ENCODE results near the gene KCNJ9.

Gene KCNJ9

DNA sequence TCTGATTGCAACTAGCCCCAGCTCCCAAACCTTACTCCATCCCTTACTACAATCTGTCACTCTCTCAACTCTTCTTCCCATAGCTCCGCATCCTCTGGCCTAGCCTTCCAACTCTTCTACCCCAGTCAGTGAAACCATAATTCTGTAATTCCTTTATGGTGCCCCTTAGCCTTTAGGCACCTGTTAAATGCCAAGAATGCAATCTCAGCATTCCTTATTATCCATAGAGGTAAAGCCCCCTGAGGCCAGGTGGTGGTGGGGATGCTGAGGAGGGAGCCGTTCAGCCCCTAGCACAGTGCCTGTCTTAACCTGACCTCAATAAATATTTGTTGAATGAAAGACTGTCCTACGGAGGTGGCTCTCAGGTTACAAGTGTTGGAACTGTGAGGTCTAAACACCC, 48.2 kb downstream of the KCNJ9 start:
- Histone ChIP-seq H3K79me2 (ENCODE audit: insufficient read depth, low read length) (no peaks in the 10 kb centered on the region), H3K27me3 (ENCODE audit: insufficient read depth, low read length, poor library complexity) (peaks cover 18% of the 10 kb centered on the region), H3K36me3 (ENCODE audit: insufficient read depth, low read length) (no peaks in the 10 kb centered on the region), H3K9me3 (ENCODE audit: insufficient read depth, low read length, severe bottlenecking) (no peaks in the 10 kb centered on the region), H3K27ac (ENCODE audit: low read length) (no peak overlapping the region), H3K4me3 (ENCODE audit: low read depth in 1 of 2, low read length in 2 of 2) (no peak overlapping the region), H2AFZ (ENCODE audit: low read depth, low read length) (no peak overlapping the region), H3K9ac (ENCODE audit: low read depth, low read length) (no peak overlapping the region), H4K20me1 (ENCODE audit: insufficient read depth, low read length) (no peaks in the 10 kb centered on the region), H3K4me2 (ENCODE audit: insufficient read depth, low read length) (no peak overlapping the region), H3K4me1 (ENCODE audit: insufficient read depth, low read length) (no peaks in the 10 kb centered on the region)
- DNase-seq, result no peak
- TF ChIP-seq EZH2 (IDR thresholded peaks at IDR 0.05; ENCODE audit: borderline replicate concordance, low read depth, low read length, severe bottlenecking), result no peak
- TF ChIP-seq, protein P1, sequence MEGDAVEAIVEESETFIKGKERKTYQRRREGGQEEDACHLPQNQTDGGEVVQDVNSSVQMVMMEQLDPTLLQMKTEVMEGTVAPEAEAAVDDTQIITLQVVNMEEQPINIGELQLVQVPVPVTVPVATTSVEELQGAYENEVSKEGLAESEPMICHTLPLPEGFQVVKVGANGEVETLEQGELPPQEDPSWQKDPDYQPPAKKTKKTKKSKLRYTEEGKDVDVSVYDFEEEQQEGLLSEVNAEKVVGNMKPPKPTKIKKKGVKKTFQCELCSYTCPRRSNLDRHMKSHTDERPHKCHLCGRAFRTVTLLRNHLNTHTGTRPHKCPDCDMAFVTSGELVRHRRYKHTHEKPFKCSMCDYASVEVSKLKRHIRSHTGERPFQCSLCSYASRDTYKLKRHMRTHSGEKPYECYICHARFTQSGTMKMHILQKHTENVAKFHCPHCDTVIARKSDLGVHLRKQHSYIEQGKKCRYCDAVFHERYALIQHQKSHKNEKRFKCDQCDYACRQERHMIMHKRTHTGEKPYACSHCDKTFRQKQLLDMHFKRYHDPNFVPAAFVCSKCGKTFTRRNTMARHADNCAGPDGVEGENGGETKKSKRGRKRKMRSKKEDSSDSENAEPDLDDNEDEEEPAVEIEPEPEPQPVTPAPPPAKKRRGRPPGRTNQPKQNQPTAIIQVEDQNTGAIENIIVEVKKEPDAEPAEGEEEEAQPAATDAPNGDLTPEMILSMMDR (IDR thresholded peaks at IDR 0.05; ENCODE audit: borderline replicate concordance, extremely low read depth, low read length, poor library complexity, severe bottlenecking), result no peak
- ATAC-seq (ENCODE audit: insufficient read depth, low read depth), result no peak

DNA sequence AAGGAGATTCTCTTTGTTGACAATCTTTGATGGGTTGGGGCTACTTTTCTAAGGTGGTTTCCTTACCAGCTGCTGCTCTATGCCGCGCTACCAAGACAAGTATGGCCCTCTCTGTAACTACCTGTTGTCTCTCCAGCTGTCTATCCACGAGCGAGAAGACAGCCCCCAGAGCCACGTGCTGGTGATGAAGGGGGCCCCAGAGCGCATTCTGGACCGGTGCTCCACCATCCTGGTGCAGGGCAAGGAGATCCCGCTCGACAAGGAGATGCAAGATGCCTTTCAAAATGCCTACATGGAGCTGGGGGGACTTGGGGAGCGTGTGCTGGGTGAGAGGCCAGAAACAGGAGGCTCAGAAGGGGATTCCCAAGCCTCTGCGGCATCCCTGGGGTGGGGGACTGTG, 48.6 kb downstream of the KCNJ9 start:
- Histone ChIP-seq H3K9me3 (ENCODE audit: insufficient read depth, low read length, severe bottlenecking) (no peaks in the 10 kb centered on the region), H3K4me2 (ENCODE audit: insufficient read depth, low read length) (no peak overlapping the region), H3K4me3 (ENCODE audit: low read depth in 1 of 2, low read length in 2 of 2) (no peak overlapping the region), H3K36me3 (ENCODE audit: insufficient read depth, low read length) (no peaks in the 10 kb centered on the region), H4K20me1 (ENCODE audit: insufficient read depth, low read length) (no peaks in the 10 kb centered on the region), H3K27ac (ENCODE audit: low read length) (no peak overlapping the region), H3K4me1 (ENCODE audit: insufficient read depth, low read length) (no peaks in the 10 kb centered on the region), H3K9ac (ENCODE audit: low read depth, low read length) (no peak overlapping the region), H3K27me3 (ENCODE audit: insufficient read depth, low read length, poor library complexity) (peaks cover 18% of the 10 kb centered on the region), H2AFZ (ENCODE audit: low read depth, low read length) (no peak overlapping the region), H3K79me2 (ENCODE audit: insufficient read depth, low read length) (no peaks in the 10 kb centered on the region)
- ATAC-seq (ENCODE audit: insufficient read depth, low read depth), result no peak
- no peak for TF ChIP-seq EZH2 (IDR thresholded peaks at IDR 0.05; ENCODE audit: borderline replicate concordance, low read depth, low read length, severe bottlenecking)
- TF ChIP-seq, protein P1 (IDR thresholded peaks at IDR 0.05; ENCODE audit: borderline replicate concordance, extremely low read depth, low read length, poor library complexity, severe bottlenecking), result no peak
- DNase-seq, result no peak

DNA sequence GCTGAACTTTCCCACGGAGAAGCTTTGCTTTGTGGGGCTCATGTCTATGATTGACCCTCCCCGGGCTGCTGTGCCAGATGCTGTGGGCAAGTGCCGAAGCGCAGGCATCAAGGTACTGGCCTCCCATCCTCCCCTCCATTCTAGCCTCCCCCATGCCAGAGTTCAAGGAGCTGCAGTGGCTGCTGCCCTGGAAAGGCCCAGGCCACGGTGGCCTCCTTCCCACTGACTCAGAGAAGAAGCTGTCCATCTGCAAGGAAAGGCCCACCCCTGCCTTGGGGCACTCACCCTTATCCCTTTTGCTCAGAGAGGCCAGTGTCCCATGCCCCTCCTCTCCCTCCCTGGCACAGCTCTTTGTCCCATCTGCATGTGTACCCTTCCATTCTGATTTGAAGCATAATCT, 49.1 kb downstream of the KCNJ9 start:
- no peak overlapping the region for H3K4me2 ChIP-seq (ENCODE audit: insufficient read depth, low read length)
- no peak overlapping the region for H3K9ac ChIP-seq (ENCODE audit: low read depth, low read length)
- H3K27ac ChIP-seq (ENCODE audit: low read length), result no peak overlapping the region
- no peaks in the 10 kb centered on the region for H4K20me1 ChIP-seq (ENCODE audit: insufficient read depth, low read length)
- no peak for DNase-seq
- no peaks in the 10 kb centered on the region for H3K4me1 ChIP-seq (ENCODE audit: insufficient read depth, low read length)
- no peaks in the 10 kb centered on the region for H3K36me3 ChIP-seq (ENCODE audit: insufficient read depth, low read length)
- no peaks in the 10 kb centered on the region for H3K9me3 ChIP-seq (ENCODE audit: insufficient read depth, low read length, severe bottlenecking)
- TF ChIP-seq EZH2 (IDR thresholded peaks at IDR 0.05; ENCODE audit: borderline replicate concordance, low read depth, low read length, severe bottlenecking), result no peak
- TF ChIP-seq, protein P1 (IDR thresholded peaks at IDR 0.05; ENCODE audit: borderline replicate concordance, extremely low read depth, low read length, poor library complexity, severe bottlenecking), result no peak
- peaks cover 18% of the 10 kb centered on the region for H3K27me3 ChIP-seq (ENCODE audit: insufficient read depth, low read length, poor library complexity)
- ATAC-seq (ENCODE audit: insufficient read depth, low read depth), result no peak
- no peak overlapping the region for H3K4me3 ChIP-seq (ENCODE audit: low read depth in 1 of 2, low read length in 2 of 2)
- H3K79me2 ChIP-seq (ENCODE audit: insufficient read depth, low read length), result no peaks in the 10 kb centered on the region
- H2AFZ ChIP-seq (ENCODE audit: low read depth, low read length), result no peak overlapping the region

DNA sequence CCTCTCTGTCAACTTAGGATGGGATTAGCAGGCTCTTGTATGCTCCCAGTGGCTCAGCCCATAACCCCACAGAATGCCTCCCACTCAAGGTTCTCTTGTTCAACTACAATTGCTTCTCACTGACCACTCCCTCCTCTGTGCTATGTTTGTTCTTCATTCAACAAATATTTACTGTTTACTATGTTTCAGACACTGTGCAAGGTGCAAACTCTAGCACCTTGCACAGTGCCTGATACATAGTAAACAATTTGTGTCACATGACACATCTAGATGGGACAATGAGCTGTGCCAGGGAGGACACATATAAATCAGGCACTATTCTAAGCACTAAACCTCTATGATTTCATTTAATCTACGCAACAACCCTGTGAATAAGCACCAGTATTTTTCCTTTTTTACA, 49.6 kb downstream of the KCNJ9 start:
- Histone ChIP-seq H4K20me1 (ENCODE audit: insufficient read depth, low read length) (no peaks in the 10 kb centered on the region), H3K4me1 (ENCODE audit: insufficient read depth, low read length) (no peaks in the 10 kb centered on the region), H3K4me3 (ENCODE audit: low read depth in 1 of 2, low read length in 2 of 2) (no peak overlapping the region), H3K79me2 (ENCODE audit: insufficient read depth, low read length) (no peaks in the 10 kb centered on the region), H3K36me3 (ENCODE audit: insufficient read depth, low read length) (no peaks in the 10 kb centered on the region), H3K4me2 (ENCODE audit: insufficient read depth, low read length) (no peak overlapping the region), H3K27ac (ENCODE audit: low read length) (no peak overlapping the region), H3K9ac (ENCODE audit: low read depth, low read length) (no peak overlapping the region), H2AFZ (ENCODE audit: low read depth, low read length) (no peak overlapping the region), H3K9me3 (ENCODE audit: insufficient read depth, low read length, severe bottlenecking) (no peaks in the 10 kb centered on the region), H3K27me3 (ENCODE audit: insufficient read depth, low read length, poor library complexity) (peaks cover 18% of the 10 kb centered on the region)
- ATAC-seq (ENCODE audit: insufficient read depth, low read depth) (no peak), DNase-seq (no peak)
- TF ChIP-seq, protein P1 (IDR thresholded peaks at IDR 0.05; ENCODE audit: borderline replicate concordance, extremely low read depth, low read length, poor library complexity, severe bottlenecking), result no peak
- no peak for TF ChIP-seq EZH2 (IDR thresholded peaks at IDR 0.05; ENCODE audit: borderline replicate concordance, low read depth, low read length, severe bottlenecking)

Measured in DND-41 (cell line).